B cell (primary cell): ENCODE results near the gene PHF21B. TPM values are rescaled to one million over a fixed set of nuclear protein-coding genes. Genes with fewer than 3 reads are reported as not detected.

Experiments used
- ATAC-seq: fragments of 200-7000 bp; cut with Tn5 transposase; one replicate; pipeline ENCODE4 v1.10.0; 2021; ENCODE audit warnings: low read depth, mild to moderate bottlenecking, moderate number of reproducible peaks, moderate library complexity
- CTCF ChIA-PET: fragments of 350-600 bp; sonication (Branson Sonifier 250); formaldehyde crosslinking; loops from one replicate; lab custom pipeline; 2021; ENCODE audit warnings: antibody characterized with exemption, inconsistent platforms; lab: Charles Lee
- POLR2A ChIA-PET: fragments of 350-600 bp; sonication (Branson Sonifier 250); formaldehyde crosslinking; loops from one replicate; lab custom pipeline; 2021; ENCODE audit warnings: antibody characterized with exemption; lab: Charles Lee
- DNase-seq: peaks from one replicate; pipeline ENCODE4 v3.0.0; 2013
- H2AFZ ChIP-seq: 2 replicates; pipeline ENCODE4 v1.6.1; 2012; ENCODE audit warnings: mild to moderate bottlenecking, low read depth, low read length; ENCODE audit not compliant: insufficient read depth, poor library complexity, severe bottlenecking
- H3K27ac ChIP-seq, 2 donors: 1 replicate in 1 of 2; 2 replicates in 1 of 2; pipeline ENCODE4 v1.5.1; 2012 to 2013; ENCODE audit warnings: low read length in 2 of 2, mild to moderate bottlenecking in 2 of 2, moderate library complexity in 1 of 2
- H3K27me3 ChIP-seq, 4 experiments: fragments of 200-600 bp in 1 of 4; sonication (generic) in 1 of 4; replicated peaks in 1 of 4; 1 replicate in 2 of 4; 2 replicates in 2 of 4; pipeline versions ENCODE4 v1.6.1 to v1.7.0; 2013 to 2016; ENCODE audit warnings: low read length in 3 of 4, mild to moderate bottlenecking in 2 of 4, mixed read lengths in 1 of 4, moderate library complexity in 1 of 4; ENCODE audit not compliant: insufficient read depth in 4 of 4, control insufficient read depth in 3 of 4; ENCODE audit errors: control extremely low read depth in 1 of 4
- H3K36me3 ChIP-seq, 2 experiments: replicated peaks in 1 of 2; 1 replicate in 1 of 2; 2 replicates in 1 of 2; pipeline versions ENCODE4 v1.6.1 to v1.7.1; 2013; ENCODE audit warnings: low read length in 1 of 2; ENCODE audit not compliant: insufficient read depth in 2 of 2, control insufficient read depth in 1 of 2; ENCODE audit errors: control extremely low read depth in 1 of 2, extremely low read depth in 1 of 2
- H3K4me1 ChIP-seq, 2 donors: fragments of 200-600 bp in 1 of 2; sonication (generic) in 1 of 2; 1 replicate in 1 of 2; 2 replicates in 1 of 2; pipeline versions ENCODE4 v1.5.1 to v1.6.1; 2013 to 2017; ENCODE audit warnings: low read length in 2 of 2; ENCODE audit not compliant: control insufficient read depth in 2 of 2, insufficient read depth in 2 of 2
- H3K4me2 ChIP-seq: replicated peaks from 2 replicates; pipeline ENCODE3; 2012; ENCODE audit warnings: mild to moderate bottlenecking, low read depth, low read length; ENCODE audit not compliant: poor library complexity, severe bottlenecking
- H3K4me3 ChIP-seq, 5 experiments: fragments of 200-600 bp in 1 of 5; sonication (generic) in 1 of 5; 1 replicate in 3 of 5; 2 replicates in 2 of 5; pipeline versions ENCODE4 v1.5.1 to v1.7.0; 2011 to 2016; ENCODE audit warnings: low read length in 4 of 5, mild to moderate bottlenecking in 4 of 5, low read depth in 2 of 5, control low read depth in 1 of 5, moderate library complexity in 1 of 5; ENCODE audit not compliant: insufficient read depth in 1 of 5; ENCODE audit errors: control extremely low read depth in 1 of 5, extremely low read depth in 1 of 5
- H3K79me2 ChIP-seq: fragments of 200-600 bp; sonication (generic); one replicate; pipeline ENCODE4 v1.6.0; 2016; ENCODE audit warnings: low read length; ENCODE audit not compliant: control insufficient read depth, insufficient read depth
- H3K9ac ChIP-seq: fragments of 200-600 bp; sonication (generic); 2 replicates; pipeline ENCODE4 v1.6.1; 2017; ENCODE audit warnings: mild to moderate bottlenecking, low read length, moderate library complexity
- H3K9me3 ChIP-seq, 3 donors: one replicate each; pipeline versions ENCODE4 v1.6.1 to v1.7.1; 2013; ENCODE audit warnings: low read length in 2 of 3; ENCODE audit not compliant: control insufficient read depth in 2 of 3, insufficient read depth in 1 of 3; ENCODE audit errors: control extremely low read depth in 1 of 3
- H4K20me1 ChIP-seq: 2 replicates; pipeline ENCODE4 v1.6.0; 2012; ENCODE audit warnings: mild to moderate bottlenecking, low read length; ENCODE audit not compliant: insufficient read depth, control insufficient read depth, poor library complexity, severe bottlenecking
- H3K27ac Mint-ChIP-seq: one replicate; pipeline ENCODE4 v1.8.0; 2021; ENCODE audit warnings: mixed read lengths
- H3K27me3 Mint-ChIP-seq: one replicate; pipeline ENCODE4 v1.8.0; 2021; ENCODE audit warnings: mixed read lengths
- H3K4me1 Mint-ChIP-seq: one replicate; pipeline ENCODE4 v1.8.0; 2021; ENCODE audit warnings: mixed read lengths
- H3K4me3 Mint-ChIP-seq: one replicate; pipeline ENCODE4 v1.8.0; 2021; ENCODE audit warnings: mixed read lengths
- H3K9me3 Mint-ChIP-seq: one replicate; pipeline ENCODE4 v1.8.0; 2022; ENCODE audit warnings: mixed read lengths; ENCODE audit not compliant: insufficient read depth
- EZH2 ChIP-seq: IDR thresholded peaks from 2 replicates; pipeline ENCODE4 v1.6.1; 2012; ENCODE audit warnings: borderline replicate concordance, low read depth, mild to moderate bottlenecking, moderate library complexity, low read length; ENCODE audit not compliant: insufficient read depth, poor library complexity, severe bottlenecking
- WGBS: methylation state at CpG from one replicate; pipeline ENCODE4 v1.1.5; 2013; ENCODE audit warnings: missing lambda C conversion rate; ENCODE audit not compliant: insufficient coverage; 5-methylcytosine and 5-hydroxymethylcytosine counted together
- intact Hi-C: fragments of 100-400 bp; cut with micrococcal nuclease; formaldehyde crosslinking; loops from one replicate; pipeline ENCODE4 v1.10.0; 2022
- polyA plus RNA-seq: library from polyadenylated mRNA; depleted of rRNA; stranded (reverse); fragments of >200 nt; gene quantifications from 2 replicates; pipeline ENCODE4 v1.2.3, GENCODE V29; 2012
- total RNA-seq, 2 donors: library from RNA; stranded (reverse); fragments of 120-200 nt in 1 of 2; gene quantifications; 1 replicate in 1 of 2; 2 replicates in 1 of 2; pipeline versions ENCODE4 v1.2.3 to v1.2.4, GENCODE V29; 2013 to 2022
- TF ChIP-seq, protein P1 (sequence below): fragments of 200-600 bp; IDR thresholded peaks from one replicate; pipeline ENCODE4 v1.8.0; 2022; ENCODE audit warnings: antibody characterized with exemption, mild to moderate bottlenecking

The PHF21B gene
- total and polyA plus RNA-seq, 2 donors (not counting 1 experiment from before 2014, with no cell fraction given), result not detected

DNA sequence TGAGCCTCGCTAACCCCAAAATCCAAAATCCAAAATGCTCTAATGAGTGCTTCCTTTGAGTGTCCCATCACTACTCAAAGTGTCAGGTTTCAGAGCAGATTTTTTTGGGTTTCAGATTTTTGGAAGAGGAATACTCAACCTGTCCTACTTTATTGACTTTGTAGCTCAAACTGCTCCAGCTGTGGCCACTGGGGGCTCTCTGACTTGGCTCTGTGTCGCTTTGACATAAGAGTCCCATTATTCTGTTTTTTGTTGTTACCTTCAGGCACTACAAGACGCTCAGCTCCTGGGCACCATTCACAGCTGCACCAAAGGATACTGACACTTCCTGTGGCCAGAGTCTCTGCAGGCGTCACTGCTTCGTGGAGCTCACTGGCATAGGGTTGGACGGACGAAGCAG lies 41.1 kb downstream of the PHF21B start:
- Mint-ChIP-seq H3K9me3 (no peaks in the 10 kb centered on the region), H3K4me3 (no peak overlapping the region), H3K4me1 (no peaks in the 10 kb centered on the region), H3K27ac (no peak overlapping the region), H3K27me3 (peaks cover 14% of the 10 kb centered on the region)
- Histone ChIP-seq H3K9ac (no peak overlapping the region), H2AFZ (no peak overlapping the region), H3K4me1 (no peaks in the 10 kb centered on the region), H3K9me3 (peaks cover 0 to 7% (median 0%) of the 10 kb centered on the region in 3 donors), H4K20me1 (no peaks in the 10 kb centered on the region), H3K4me3 (no peak overlapping the region), H3K79me2 (no peaks in the 10 kb centered on the region), H3K4me2 (no peak overlapping the region), H3K36me3 (no peaks in the 10 kb centered on the region), H3K27ac (no peak overlapping the region), H3K27me3 (no peaks in the 10 kb centered on the region)
- intact Hi-C loops, result no loop called here
- POLR2A ChIA-PET, result no interaction called here
- 86% methylated on average over 6 of the region's 7 CpGs for WGBS
- ATAC-seq, result no peak
- CTCF ChIA-PET, result interaction anchor here (0.8 kb wide), 1 partner anchor 158 kb away, joined by 3 read pairs; no protein-coding TSS in a partner anchor
- TF ChIP-seq EZH2, result no peak
- TF ChIP-seq, protein P1, sequence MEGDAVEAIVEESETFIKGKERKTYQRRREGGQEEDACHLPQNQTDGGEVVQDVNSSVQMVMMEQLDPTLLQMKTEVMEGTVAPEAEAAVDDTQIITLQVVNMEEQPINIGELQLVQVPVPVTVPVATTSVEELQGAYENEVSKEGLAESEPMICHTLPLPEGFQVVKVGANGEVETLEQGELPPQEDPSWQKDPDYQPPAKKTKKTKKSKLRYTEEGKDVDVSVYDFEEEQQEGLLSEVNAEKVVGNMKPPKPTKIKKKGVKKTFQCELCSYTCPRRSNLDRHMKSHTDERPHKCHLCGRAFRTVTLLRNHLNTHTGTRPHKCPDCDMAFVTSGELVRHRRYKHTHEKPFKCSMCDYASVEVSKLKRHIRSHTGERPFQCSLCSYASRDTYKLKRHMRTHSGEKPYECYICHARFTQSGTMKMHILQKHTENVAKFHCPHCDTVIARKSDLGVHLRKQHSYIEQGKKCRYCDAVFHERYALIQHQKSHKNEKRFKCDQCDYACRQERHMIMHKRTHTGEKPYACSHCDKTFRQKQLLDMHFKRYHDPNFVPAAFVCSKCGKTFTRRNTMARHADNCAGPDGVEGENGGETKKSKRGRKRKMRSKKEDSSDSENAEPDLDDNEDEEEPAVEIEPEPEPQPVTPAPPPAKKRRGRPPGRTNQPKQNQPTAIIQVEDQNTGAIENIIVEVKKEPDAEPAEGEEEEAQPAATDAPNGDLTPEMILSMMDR, result no peak
- DNase-seq, result no peak

DNA sequence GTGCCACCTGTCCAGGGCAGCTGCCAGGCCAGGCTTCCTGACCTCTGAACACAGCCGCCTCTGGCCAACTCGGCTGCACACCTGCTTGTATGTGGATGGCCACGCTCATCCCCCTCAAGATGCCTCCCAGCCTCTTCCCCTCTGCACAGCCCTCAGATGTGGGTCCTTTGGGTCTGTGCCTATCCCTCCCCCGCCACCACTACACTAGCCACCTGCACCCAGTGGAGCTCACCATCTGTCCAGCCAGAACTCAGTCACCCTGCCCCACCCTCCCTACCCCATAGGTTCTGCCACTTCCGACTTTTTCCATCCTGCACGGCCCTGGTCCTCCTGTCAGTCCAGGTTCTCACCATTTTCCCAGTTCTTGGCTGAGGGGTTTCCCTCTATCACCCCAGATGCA lies 44.6 kb downstream of the PHF21B start:
- POLR2A ChIA-PET, result no interaction called here
- H3K27ac Mint-ChIP-seq, result no peak overlapping the region
- H3K4me1 Mint-ChIP-seq, result no peaks in the 10 kb centered on the region

More for the DNA sequence above, 44.6 kb downstream of the PHF21B start:
- Histone ChIP-seq H3K9me3 (no peaks in the 10 kb centered on the region), H3K9ac (no peak overlapping the region), H3K4me1 (no peaks in the 10 kb centered on the region), H3K27me3 (no peaks in the 10 kb centered on the region), H3K36me3 (no peaks in the 10 kb centered on the region), H2AFZ (no peak overlapping the region), H3K27ac (no peak overlapping the region), H3K4me2 (no peak overlapping the region), H3K4me3 (no peak overlapping the region), H3K79me2 (no peaks in the 10 kb centered on the region), H4K20me1 (no peaks in the 10 kb centered on the region)
- CTCF ChIA-PET, result no interaction called here
- H3K27me3 Mint-ChIP-seq, result peaks cover 9% of the 10 kb centered on the region
- no peak overlapping the region for H3K4me3 Mint-ChIP-seq
- DNase-seq, result no peak
- no peaks in the 10 kb centered on the region for H3K9me3 Mint-ChIP-seq
- intact Hi-C loops, result no loop called here
- ATAC-seq, result no peak
- 84% methylated on average over 6 of the region's 6 CpGs for WGBS
- no peak for TF ChIP-seq EZH2
- TF ChIP-seq, protein P1, result no peak
